Stimulated activated CD4-positive, alpha-beta T cell treated with anti-CD3 and anti-CD28 coated beads, TNF-alpha, amount 100 ng/mL, for 4 hours (primary cell): ENCODE measurements around the gene EED.
"Not testable (repeated sequence)": the region's sequence is repeated elsewhere in the genome, so short reads cannot be mapped to it uniquely, and the experiment has no call there.

Experiments used
- DNase-seq, 3 experiments: peaks; one replicate each; pipeline ENCODE4 v3.0.0-alpha.2; 2020; ENCODE audit warnings: low read depth in 3 of 3

Gene EED

DNA sequence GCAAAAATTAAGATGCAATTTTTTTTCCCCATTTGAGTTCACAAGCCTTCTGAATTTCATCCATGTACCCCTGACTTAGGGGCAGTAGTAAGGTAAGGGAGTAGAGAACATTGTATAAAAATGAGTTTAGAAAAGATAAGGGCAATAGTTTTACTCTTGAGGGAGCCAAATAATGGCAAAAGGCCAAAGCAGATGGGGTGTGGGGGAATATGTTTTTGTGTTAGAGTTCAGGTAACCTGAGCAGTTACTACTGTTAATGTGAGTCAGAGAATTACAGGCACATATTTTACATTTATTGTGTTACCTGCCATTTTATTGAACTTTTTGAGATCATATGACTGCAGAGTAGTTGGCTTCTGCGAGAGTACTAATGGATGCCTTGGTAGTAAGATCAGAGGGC is 3.1 kb downstream of the EED start:
- DNase-seq: no peak

DNA sequence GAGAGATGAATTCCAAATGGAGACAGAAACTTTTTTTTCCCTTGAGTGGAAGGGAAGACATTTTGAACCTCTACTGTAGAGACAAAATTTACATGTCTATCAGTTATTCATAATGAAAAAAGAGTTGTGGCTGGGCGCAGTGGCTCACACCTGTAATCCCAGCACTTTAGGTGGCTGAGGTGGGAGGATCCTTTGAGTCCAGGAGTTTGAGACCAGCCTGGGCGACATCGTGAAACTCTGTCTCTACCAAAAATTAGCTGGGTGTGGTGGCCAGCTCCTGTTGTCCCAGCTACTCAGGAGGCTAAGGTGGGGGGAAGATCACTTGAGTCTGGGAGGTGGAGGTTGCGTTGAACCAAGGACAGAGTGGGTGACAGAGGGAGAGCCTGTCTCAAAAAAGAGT is 4.1 kb downstream of the EED start:
- no peak for DNase-seq

DNA sequence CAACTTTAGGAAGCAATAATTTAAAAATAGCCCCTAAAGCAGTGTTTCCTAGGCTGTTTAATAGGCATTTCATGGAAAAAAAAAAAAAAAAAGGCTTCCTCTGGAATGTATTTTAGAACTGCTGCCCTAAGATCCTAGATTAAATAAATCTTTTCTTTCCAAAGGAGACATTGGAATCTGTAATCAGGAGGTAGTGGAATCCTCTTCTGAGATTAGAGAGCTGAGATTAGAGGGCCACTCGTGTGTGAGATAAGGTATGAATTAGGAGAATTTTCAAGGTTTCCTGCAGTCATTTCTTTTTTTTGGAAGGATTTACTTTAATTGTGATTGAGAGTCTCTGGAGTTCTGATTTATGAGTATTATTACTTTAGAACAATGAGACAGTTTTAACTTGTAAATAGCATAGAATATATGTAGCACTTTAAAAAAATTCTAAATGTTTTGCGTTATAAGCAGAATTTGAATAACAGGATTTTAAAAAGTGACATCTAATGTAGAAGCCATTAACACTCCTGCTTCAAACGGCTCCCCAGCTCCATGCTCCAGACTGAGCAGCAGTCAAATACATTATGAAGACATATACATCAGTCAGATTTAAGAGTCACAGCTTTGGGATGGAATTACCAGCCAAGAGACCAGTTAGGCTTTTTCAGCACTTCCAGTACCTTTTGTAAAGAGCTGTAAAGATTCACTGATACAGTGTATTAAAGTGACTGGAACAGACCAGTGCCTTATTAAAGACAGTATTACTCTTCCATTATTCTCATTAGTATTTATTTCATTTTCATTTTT is 5.0 kb downstream of the EED start:
- no peak for DNase-seq

DNA sequence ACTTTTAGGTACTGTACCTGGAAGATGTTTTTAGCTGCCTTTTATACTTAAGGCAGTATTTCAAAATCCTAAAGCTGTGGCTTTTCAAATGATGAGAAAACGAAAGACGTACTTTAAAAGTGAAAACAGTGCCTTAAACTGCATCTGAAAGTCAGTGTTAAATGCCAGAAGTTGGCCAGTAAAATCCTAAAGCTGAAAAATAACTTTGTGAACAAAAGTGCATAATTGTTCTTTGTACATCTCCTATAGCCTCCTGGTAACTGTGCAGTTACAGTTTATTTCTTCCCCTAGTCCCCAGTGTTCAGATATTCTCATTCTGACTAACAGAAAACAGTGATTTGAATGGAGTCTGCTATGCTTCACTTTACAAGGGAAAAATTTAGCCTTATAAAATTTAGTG is 6.8 kb downstream of the EED start:
- DNase-seq: no peak

DNA sequence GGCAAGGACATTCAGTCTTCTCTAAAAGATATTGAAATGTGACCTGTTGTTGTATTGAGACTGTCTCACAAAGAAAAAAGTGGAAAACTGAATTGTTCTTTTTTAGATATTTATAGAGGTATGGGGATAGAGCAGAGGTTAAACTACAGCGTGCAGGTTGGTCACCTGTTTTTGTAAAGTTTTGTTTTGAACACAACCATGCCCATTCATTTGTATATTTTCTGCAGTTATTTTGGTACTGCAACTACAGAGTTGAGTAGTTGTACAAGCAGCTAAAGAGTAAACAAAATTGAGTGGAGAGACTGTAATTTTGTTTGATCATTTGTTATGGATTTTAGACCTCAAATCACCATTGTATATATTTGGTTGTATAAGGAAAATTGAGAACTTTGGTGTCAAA is 11.3 kb downstream of the EED start:
- no peak for DNase-seq

DNA sequence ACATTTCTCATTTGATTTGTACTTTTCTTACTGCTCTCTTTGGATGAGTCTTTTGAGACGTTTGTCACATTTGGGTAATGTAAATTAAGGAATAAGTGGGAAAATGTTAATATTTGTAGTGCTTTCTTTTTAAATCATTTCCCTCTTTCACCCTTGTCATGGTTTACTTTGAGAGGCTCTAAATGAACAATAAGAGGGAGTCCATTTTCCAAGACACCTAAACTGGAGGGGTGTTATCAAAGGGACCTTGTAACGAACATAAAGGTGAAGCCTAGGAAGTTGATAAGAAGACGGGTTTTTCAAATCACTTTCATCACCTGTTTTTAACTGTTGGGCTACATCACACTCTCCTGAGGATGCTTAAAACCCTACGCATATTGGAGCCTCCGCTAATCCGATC is 12.1 kb downstream of the EED start:
- DNase-seq: no peak

DNA sequence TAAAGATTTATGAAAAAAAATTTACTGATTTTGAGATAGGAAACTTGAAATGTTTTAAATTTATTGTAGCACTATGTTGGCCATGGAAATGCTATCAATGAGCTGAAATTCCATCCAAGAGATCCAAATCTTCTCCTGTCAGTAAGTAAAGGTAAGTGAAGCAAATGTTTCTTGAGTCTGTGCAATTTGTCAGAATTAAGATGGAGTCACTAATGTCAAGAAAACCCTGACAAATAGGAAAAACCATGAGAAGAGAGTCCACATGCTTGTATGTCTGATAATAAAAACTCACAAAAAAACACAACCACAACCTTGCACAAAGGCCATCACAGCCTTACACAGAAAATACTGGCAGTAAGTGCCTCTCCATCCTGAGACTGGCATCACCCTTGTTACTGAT is 12.9 kb downstream of the EED start:
- DNase-seq: no peak

DNA sequence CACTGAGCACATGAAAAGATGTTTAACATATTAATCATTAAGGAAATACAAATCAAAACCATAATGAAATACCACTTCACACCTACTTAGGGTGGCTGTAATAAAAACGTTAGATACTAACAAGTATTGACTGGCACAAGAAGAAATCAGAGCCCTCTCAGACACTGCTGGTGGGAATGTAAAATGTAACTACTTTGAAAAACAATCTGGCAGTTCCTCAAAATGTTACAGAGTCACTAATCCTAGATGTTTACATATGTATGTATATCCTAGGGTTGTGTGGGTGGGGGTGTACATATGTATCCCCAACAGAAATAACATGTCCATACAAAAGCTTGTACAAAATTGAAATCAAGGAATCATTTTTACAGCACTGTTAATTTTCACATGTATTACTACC is 15.2 kb downstream of the EED start:
- no peak for DNase-seq

DNA sequence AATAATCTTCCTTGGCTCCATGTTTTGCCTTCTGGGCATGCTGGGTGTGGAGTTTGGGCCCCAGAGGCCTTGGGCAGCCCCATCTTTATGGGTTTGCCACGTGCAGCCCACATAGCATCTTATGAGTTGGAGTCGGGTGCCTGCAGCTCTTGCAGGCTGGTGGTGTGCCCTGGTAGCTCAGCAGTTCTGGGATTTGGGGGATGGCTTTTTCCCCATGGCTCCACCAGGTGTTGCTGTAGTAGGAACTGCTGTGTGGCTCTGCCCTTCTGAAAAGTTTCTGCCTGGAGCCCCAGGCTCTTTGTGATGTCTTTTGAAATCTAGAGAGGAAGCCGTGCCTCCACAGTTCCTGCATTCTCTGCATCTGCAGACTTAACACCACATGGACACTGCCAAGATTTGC is 16.8 kb downstream of the EED start:
- no peak for DNase-seq

DNA sequence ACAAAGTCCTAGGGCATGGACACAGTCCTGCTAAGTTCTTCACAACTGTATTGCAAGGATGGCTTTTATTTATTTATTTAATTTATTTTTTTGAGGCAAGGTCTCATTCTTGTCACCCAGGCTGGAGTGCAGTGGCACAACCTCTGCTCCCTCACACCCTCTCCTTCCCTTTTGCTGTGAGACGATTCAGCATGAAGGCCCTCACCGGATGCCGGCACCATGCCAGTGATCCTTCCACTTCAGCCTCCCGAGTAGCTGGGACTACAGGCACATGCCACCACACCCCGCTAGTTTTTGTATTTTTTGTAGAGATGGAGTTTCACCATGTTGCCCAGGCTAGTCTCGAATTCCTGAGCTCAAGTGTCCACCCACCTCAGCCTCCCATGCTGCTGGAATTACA is 17.8 kb downstream of the EED start:
- DNase-seq: no peak

DNA sequence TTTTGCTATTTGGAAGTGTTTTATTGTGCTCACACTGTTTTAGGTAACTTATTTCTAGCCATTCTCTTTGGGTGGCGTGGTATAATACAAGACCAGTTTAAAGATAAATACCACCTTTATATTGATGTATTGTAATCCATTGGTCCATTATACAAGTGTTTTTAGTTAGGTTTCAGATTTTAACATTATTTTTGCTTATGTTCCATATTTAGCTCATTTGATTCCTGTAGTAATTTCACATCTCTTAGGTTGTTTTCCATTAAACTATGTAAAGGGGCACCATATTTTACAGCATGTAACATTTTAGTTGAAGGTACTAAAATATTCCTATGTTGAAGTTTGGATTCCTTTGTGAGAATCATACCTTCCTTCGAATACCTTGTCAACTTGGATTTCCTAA is 20.1 kb downstream of the EED start:
- DNase-seq: no peak

DNA sequence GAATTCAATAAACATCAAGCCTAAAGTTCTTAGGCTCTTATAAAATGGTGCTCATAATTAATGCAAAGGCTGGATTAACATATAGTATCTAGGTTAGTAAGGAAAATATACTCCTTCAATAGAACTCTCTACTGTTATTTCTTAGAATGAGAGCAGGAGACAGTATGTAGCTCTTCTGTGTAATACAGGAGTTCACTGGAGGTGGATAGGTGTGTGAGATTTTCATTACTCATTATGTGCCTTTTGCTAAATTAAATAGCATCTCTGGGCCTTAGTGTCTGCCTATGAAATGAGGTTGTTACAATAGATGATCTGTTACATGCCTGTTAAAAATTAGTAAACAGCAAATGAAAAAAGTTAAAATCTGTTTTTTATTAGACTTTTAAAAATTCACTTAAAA is 20.6 kb downstream of the EED start:
- no peak for DNase-seq

DNA sequence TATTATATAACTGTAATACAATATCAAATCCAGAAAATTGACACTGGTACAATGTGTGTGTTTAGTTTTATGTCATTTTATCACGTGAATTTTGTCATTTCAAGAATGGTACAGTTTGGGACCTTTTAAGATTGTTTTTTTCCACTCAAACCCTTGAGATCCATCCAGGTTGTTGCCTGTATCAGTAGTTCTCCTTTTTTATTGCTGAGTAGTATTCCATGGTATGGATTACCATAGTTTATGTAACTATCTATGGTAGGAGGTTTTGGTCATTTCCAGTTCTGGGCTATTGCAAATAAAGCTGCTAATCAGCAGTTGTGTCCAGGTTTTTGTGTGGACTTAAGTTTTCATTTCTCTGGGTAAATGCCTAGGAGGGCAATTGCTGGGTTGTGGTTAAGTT is 25.1 kb downstream of the EED start:
- DNase-seq: no peak

DNA sequence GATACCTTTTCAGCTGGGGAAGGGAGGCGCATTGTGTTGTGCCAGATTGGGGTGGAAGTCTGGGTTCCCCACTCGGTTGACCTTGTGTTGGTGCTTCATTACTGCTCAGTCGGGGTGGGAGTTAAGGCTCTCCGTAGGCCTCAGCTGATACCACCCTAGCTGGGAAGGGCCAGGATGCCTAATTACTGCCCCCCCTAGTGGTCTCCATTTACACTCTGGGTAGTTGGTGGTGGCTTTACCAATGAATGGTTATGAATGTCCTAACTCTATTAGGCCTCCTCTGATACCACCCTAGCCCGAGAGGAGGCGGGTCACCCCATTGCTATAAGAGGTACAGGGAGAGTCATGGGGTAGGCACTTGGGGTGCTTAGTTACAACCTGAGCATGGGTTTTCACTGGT is 29.9 kb downstream of the EED start:
- no peak for DNase-seq

DNA sequence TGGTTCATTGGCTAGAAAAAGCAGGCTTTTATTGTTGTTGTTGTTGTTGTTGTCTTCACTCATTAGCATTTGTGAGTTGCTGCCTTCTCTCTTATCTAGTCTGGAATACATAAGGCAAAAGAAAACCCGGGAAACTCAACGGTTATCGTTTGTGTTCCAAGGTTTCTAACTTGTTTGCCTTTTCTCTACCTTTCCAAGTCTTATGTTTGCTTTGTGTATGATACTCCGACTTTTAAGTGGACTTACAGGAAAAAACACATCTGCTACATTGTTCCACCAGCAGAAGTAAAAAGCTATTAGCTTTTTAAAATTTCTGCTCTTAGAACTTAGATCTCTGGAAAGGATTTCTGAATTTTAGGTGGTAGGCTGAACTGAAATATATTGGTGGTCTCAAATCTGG is 30.4 kb downstream of the EED start:
- no peak for DNase-seq

DNA sequence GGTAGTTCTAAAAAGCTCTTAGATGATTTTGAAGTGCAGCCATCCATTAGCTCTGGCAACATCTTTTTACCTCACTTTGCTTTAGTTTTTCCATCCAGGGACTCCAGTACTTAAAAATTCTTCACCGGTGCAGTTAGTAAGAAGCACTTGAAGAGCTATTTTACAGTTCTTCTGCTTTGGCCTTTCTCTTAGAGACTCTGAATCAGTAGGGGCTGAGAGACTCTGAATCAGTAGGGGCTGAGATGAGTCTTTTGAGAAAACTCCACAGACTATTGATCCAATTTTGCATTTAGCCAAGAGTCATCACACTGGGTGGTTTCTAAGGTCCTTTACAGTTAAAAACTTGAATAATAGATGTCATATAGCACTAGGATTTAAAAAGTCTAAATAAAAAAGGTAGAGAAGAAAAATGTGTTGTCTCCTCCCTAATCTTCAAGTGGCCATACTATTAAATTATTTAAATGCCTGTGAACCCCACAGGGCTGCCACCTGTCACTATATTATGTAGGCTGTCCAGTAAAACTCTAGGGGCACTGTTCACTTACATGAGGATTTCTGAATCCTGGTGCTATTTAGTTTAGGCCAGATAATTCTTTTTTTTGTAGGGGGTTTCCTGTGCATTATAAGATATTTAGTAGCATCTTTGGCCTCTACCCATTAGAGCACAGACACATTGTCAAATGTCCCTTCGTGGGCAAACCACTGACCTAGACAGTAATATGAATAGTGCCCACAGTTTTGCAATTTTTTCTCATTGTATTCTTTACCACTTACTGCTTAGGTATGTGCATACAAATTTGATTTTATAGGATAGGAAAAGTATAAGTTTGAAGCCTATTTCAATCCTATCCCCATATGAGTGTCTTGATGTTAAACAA is 31.2 kb downstream of the EED start:
- DNase-seq: no peak

DNA sequence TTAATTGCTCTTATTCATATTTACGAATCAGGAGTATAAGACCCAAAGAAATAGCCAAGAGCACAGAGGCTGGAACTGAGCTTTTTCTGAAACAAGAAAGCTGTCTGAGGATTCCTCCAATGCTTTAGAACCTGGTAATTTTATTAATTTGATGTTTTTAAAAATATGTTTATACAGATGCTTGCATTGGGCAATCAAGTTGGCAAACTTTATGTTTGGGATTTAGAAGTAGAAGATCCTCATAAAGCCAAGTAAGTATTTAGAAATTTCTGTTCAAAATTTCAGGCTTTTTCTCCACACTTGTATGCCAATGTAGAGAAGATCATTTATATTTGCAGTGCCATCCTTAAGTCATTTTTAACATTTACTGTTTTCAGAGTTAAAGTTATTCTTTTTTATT is 33.2 kb downstream of the EED start:
- no peak for DNase-seq

DNA sequence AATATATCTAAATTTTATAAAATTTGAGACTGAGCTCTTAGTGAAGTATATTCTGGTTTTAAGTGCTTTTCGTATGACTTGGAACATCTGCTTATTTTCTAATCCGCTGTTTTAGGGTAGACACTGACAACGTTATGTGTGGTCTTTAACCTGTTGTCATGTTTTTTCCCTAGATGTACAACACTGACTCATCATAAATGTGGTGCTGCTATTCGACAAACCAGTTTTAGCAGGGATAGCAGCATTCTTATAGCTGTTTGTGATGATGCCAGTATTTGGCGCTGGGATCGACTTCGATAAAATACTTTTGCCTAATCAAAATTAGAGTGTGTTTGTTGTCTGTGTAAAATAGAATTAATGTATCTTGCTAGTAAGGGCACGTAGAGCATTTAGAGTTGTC is 33.7 kb downstream of the EED start:
- DNase-seq: no peak

DNA sequence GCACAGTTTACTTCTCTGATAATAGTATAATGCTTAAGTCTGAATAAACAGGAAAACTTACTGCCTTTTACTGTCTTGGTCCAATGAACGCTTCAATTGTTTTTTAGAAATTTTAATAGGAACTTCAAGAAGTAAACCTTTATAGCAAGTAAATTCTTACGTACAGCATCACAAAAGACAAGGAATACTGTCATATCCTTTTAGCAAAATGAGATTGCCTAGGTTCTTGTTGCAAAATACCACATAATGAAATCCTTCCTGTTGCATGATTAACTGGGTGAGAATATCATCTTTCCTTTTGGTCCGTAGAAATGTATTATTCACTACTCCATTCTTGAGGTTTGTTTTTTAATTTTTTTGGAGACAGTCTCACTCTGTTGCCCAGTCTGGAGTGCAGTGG is 35.2 kb downstream of the EED start:
- no peak for DNase-seq

DNA sequence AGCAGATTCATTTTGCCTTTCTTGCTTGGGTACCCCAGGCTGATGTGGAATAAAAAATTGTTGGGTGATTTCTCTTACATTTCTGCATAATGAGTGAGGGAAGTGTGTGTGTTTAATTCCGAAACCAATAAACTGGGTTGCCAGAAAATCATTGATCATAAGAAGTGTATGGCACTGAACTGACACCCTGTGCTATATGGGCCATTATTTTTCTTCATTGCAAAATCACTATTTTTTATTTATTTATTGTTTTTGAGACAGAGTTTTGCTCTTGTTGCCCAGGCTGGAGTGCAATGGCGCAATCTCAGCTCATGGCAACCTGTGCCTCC is 42.9 kb downstream of the EED start:
- DNase-seq: no peak

DNA sequence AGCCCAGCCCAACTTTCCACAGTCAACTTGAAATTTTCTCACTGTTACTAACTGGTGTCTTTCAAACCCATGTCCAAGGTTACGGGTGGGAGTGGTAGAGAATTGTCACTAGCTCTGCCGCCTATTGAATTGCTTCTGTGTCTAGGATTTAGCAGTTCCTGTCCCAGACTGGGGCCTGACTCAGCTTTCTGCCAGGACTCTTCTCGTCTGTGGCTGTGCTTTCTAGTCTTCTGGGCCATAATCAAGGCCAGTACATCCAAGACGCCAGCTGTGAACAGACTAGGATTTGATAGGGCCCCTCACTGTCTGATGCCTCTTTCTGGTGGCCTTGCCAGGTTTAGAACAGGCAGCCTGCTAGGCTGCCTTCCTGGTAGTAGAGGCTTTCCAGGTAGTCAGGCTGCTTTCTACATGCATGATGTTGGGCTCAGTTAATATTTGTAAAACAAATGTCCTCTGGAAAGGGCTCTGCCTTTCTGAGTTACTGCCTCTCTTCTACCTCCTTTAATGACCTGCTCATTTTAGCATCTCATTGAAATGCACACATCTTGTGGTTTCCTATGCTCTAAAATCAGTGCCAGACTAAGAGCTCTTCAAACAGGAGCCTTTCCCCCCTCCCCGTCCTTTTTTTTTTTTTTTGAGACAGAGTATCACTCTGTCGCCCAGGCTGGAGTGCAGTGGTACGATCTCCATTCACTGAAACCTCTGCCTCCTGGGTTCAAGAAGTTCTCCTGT is 44.4 kb downstream of the EED start:
- no peak for DNase-seq

DNA sequence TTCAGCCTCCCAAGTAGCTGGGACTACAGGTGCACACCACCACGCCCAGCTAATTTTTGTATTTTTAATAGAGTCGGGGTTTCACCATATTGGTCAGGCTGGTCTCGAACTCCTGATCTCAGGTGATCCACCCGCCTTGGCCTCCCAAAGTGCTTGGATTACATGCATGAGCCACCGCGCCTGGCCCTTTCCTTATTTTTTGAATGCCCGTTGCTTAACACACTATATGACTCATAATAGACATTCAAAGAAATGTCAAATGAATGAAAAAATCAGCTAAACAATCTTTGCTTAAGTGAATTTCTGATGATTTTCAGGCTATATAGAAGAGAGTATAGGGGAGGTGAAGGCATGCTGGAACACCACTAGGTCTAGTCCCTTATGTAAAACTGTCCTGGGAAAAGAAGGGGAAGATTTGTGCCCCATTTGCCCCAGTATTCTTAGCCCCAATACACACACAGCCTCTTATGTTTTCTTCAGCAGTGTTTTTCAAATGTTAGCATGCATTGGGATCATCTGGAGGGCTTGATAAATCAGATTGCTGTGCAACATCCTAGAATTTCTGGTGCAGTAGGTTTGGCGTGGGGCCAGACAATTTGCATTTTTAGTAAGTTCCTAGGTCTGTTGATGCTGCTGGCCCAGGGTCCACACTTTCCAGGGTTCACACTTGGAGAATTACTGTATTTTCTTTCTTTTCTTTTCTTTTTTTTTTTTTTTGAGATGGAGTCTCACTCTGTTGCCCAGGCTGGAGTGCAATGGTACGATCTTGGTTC is 45.1 kb downstream of the EED start:
- not testable (repeated sequence) for DNase-seq
